SW 1271 (cell line): Measurements from ENCODE around the gene GJA3.

Source experiments
- DNase-seq, 2 experiments: peaks; one replicate each; lab custom pipeline; 2025; lab: John Stamatoyannopoulos, UW

GJA3 gene

DNA sequence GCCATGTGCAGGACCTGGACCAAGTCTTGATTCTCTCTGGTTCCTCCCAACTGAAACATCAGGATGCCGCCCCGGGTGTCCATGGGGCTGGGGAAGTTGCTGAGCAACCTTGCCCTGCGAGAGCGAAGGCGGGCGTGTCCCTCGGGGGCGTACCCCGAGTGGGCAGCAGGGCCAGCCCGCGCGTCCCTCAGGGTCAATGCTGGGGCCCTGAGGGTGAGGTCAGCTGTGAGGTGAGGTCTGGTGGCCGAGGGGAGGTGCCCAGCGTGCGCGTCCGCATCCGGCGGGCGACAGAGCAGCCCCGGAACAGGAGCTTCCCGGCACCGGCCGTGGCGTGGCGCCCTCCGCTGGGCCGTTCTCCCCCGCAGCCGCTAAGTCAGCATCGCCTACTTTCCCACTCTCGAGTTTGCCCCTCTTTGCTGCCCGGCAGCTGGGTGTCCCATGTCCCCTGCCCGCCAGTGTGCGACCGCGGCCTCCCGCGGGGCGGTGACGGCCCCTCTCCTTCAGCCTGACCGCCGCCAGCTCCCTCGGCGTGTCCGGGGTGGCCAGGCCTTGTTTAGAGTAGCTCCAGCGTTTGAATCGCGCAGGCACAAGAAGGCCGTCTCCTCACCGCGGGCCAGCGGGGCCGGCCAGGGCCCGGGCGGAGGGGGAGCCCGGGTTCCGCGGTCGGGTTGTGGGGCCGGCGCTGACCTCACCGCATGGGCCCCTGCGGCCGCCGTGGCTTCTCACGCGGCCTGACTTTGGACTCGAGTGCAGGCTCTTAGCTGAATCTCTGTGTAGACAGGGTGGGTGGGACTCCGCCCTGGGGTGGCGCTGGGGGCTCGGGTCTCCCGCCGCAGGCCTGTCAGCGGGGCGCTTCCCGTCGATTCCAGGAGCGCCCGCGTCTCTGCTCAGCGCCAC lies 33.0 kb downstream of the GJA3 start:
- peak in 1 of 2 experiments; percentile 44 for DNase-seq

DNA sequence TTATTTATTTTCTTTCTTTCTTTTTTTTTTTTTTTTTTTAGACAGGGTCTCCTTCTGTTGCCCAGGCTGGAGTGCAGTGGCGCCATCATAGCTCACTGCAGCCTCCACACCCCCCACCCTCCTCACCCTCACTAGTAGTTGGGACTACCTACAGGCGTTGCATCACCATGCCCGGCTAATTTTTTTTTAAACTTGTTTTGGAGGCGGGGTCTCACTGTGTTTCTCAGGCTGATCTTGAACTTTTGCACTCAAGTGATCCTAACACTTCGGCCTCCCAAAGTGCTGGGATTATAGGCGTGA lies 33.6 kb downstream of the GJA3 start:
- DNase-seq: peak in 1 of 2 experiments; percentile 27

DNA sequence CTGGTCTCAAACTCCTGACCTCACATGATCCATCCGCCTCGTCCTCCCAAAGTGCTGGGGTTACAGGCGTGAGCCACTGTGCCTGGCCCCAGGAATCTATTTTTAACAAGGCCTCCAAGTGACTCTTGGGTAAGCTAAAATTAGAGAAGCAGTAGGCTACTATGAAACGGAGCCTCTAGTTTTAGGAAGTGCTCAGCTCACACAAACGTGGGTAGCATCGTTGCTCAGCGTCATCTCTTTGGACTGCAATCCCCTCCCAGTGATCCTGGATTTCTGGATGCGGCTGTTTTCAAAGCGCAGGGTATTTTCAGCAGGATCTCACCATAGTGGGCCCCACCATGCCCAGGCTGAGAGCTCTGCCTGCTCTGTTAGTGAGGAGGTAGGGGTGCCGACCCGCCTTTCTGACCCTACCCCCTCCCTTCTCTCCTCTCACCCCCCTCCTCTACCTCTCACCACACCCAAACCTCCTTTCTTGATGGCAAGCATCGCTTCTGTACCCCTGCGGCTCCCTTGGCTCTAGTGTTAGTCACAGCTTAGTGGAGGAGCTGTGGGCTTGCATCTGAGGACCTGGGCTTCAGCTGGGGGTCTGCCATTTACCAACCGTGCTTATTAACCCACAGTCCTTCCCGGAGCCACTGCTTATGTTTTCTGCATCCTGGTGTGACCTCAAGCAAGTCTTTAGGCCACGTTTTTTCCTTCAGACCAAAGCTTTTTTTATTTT lies 34.2 kb downstream of the GJA3 start:
- DNase-seq: no peak

DNA sequence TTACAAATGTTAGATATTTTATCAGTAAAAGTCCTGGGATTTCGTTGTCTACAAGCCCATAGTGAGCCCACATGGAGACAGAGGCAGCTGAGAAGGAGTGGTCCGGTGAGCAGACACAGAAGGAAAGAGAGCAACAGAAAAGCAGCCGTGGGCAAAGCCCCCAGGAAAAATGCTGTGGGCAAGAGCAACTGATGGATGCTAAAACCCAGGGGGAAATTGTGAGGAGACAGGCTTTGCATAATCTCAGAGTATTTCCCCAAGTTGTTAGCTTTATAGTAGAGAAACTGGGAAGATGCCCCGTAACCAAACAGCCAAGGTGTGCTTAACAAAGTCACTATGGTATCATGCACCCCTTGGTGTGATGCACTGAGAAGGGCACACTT lies 35.1 kb downstream of the GJA3 start:
- no peak for DNase-seq

- no peak for DNase-seq
These were observed 35.6 kb downstream of the GJA3 start for GRCh38 chr13:20125129-20125782.

DNA sequence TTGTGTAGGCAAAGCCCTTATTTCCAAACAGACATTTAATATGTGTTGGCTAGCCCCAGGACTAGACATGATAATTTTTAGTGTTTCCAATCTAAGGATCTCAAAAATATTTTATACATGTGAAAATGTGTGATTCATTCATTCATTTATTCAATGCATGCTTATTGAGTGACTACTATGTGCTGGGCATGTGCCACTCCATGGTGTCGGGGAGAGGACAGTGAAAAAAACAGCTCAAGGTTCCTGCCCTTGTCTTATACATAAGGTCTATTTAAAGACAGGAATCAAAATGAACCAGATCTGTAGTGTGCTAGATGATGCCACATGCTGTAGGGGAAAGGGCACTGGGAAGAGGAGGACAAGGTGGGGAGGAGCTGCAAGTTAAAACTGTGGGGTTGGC lies 36.5 kb downstream of the GJA3 start:
- DNase-seq: no peak

DNA sequence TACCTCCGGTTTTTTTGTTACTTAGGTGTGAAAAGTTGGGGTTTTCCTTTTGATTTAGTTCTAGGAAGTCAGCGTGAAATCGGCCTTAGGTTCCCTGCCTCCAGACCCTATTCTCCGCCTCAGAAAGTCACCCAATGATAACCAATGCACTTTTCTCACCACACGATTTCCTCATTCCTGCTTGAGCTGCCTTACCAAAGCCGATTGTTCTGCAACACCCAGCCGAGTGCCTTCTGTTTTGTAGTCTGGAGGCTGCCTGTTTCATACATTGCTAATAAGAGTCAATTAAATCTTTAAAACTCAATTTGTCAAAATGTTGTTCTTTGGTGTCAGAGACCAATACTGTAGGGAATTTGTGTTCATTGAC lies 39.7 kb downstream of the GJA3 start:
- DNase-seq: no peak

GRCh38 chr13:20119960-20120359 lies 40.9 kb downstream of the GJA3 start:
- DNase-seq: no peak

DNA sequence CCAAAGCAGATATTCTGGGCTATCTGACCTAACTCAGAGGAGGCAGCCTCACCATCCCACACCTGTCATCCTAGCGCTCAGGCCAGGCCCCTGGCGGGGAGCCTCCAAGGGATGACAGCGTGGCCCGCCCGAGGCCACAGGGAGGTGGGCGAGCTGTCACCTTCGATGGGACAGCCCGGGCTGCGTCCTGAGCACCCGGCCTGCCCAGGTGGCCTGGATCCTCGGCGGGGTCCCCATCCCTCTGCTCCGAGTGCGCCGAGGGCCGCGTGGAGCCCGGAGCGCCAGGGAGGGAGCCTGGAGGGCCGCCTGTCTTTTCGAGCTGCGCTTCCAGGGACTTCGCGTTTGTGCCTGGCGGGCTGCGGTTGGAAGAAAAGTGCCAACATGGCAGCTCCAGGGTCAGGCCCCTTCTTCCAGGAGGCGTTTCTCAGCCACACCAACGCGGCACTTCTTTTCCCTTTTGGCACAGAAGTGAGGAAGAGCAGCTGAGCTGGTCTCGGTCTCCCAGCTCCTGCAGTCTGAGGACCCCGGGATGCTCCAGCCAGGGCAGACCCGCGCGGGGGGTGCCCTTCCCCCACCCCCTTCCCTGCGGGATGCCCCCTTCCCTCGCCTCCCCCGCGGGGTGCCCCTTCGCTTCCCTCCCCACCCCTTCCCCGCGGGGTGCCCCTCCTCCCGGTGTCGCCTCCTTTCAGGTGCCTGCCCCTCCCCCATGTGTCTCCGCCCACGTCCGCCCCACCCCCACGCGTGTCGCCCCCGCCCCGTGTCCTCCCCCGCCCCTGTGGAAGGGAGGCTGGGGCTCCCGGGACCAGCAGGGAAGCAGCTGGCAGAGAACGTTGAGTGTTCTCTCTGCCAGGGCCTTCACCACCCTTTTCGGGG lies 42.3 kb downstream of the GJA3 start:
- peak in 1 of 2 experiments; percentile 69 for DNase-seq

DNA sequence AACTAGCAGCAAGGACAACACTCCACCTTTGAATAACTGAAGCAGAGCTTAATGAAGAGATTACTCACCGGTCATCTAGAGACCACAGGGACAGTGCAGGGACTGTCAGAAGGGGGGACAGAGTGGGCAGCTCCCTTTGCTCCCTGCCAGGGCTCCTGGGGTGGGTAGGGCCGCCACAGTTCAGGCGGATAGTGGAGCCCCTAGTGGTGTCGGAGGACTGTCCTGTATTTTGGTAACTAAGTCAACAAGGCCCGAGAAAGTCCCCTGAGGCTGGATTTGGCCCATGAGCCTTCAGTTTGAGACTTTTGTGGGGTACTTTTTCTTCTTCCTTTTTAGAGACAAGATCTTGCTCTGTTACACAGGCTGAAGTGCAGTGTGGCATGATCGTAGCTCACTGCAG lies 44.6 kb downstream of the GJA3 start:
- no peak for DNase-seq

- DNase-seq: no peak
These were observed 46.7 kb downstream of the GJA3 start for GRCh38 chr13:20114066-20114610.

DNA sequence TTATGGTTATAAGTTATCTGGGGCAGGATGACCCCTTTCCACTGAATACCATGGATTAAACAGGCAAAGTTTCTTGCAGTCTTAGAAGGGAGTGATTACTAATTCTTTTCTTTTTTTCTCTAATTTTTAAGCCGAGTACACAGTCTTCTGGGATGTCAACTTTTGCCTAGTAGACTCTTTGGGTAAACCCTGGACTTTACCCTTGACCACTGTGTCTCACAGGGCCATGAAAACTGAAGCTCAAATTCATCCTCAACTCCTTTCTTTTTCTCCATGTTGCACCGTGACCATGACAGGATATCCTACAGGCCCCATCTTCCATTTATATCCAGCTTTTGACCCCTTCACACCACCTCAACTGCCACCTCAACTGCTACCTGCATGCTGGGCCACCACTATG lies 51.8 kb downstream of the GJA3 start:
- no peak for DNase-seq

DNA sequence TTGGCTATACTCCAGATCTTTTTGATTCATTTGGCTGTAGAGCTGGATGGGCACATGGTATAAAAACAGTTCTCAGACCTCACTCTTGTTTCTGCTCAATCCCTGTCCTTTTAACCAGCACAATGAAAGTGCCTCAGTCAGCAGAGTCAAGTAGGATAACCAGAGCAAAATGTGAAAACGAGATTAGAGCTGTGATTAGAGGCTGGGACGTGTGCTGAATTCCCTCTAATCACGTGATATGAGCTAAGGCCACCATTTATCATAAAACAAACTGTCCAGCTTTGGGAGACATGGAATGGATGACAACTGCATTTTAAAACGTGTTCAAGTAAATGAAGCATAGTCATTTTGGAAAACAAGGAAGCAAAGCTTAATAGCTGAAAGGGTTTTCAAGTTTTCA lies 54.1 kb downstream of the GJA3 start:
- DNase-seq: no peak

DNA sequence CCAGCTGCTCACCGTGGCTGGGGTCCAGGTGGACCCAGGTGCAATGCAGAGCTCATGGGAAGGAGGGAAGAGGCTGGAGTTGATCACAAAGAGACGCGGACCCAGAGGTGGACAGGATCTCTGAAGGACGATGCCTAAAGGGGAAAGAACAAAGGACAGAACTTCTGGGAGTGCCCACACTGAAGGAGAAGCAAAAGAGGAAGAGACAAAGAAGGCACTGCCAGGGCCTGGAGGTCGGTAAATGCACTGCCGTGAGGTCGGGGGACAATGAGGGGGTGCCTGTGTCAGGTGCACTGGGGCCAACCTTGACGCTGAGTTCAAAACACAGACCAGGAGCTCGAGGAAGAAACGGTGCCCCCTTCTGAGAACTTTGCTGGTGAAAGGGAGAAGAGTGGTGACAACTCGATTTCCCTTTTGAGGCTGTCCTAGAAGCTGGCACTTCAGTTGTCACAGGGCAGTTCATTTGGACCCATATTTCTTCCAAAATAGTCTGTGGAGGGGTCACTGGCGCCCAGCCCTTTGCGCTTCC lies 55.6 kb downstream of the GJA3 start:
- DNase-seq: no peak

GRCh38 chr13:20102525-20103180 lies 58.2 kb downstream of the GJA3 start:
- DNase-seq: no peak

DNA sequence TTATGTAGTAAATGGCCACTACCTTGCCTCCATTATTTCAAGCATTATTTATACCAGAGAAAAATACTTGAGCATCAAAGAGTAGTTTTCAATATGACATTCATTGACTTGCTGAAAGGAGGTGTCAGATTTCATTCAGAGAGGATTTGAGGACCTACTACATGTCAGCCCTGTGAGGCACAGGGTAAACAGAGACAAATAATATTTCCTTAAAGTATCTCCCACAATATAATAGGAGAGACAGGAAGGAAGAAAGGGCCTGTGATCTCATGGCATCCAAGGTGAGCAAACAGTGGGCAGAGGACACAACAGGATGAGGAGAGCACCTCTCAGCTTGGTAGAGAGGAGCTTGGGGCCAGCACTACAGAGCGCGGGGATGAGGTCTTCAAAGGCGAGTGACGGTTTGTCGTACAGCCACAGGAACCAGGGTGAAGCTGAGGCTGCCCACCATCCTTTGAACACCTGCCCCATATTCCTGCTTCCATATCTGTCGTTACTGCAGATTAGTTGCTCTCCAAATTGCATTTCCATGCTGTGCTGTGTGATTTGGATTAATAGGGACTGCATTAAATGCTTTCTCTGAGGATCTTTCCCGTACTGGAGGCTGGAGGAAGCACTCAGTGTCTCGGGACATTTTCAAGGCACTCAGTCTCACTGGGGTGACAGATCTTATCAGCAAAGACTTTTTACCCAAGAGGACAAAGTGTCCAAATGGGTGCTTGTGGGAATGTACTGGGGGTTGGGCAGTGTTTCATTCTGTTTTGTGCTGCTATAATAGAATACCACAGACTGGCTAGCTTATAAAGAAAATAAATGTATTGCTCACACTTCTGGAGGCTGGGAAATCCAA lies 59.2 kb downstream of the GJA3 start:
- DNase-seq: no peak

DNA sequence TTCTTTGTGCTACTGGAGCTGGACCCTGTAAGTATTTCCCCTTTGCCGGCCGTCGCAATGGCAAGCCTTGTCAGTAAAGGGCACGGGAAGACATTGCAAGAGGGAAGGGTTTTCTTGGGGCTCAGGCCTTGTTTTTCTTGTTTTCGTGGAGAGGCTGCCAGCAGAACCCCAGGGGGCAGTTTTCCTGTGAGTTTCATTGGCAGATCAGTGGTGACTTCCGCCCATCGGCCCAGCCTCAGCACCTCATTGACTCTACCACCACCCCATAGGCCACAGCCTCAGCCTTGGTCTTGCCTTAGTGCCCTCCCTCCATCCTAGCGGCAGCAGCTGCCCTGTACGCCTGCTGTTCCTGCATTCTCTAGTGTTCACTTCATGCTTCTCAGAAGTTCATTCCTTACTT lies 61.5 kb downstream of the GJA3 start:
- no peak for DNase-seq

DNA sequence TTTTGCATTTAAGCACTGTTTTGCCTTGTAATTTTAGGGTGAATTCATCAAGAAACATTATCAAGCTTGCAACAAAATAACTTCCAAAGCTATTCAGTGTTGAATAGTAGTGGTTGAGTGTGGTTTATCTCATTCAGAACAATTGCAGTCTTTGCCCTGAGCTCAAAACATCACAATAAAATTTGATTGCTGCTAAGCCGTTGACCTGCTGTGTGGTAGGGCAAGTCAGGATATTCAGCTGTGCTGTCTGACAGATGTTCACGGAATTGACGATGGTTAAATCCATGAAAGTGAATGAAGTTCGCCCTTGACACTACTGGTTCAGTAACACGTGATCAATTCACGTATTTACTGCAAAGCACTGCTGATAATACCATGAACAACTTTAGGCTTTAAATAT lies 66.9 kb downstream of the GJA3 start:
- no peak for DNase-seq

- DNase-seq: peak in 1 of 2 experiments; percentile 3
These were observed 70.5 kb downstream of the GJA3 start for GRCh38 chr13:20090349-20090748.
